ENCODE results near the gene RAB31. TPM values are rescaled to one million over a fixed set of nuclear protein-coding genes. Genes with fewer than 3 reads are reported as not detected.
A peak's percentile ranks its signal among the peaks of the same experiment; 100 is the strongest.

Gene RAB31
- total and polyA plus RNA-seq, 11 donors, result 3.2 to 67.7 (median 12.8) TPM

- no peaks in the 10 kb centered on the region for H3K9me3 ChIP-seq
- 77 to 81% (median 80%) methylated on average over 11 of the region's 11 CpGs for WGBS, 4 donors
- no peaks in the 10 kb centered on the region for H3K27me3 ChIP-seq
- peak overlapping the region in 6 of 12 donors; percentile 9 to 79 (median 35) for H3K27ac ChIP-seq
- H3K4me1 ChIP-seq, result peaks cover 0 to 51% (median 13%) of the 10 kb centered on the region in 12 donors
- ATAC-seq (peak in 3 of 4 donors; percentile 31 to 46 (median 34)), DNase-seq (peak in 1 of 5 donors; percentile 42)
- no peaks in the 10 kb centered on the region for H3K36me3 ChIP-seq
- no peak for TF ChIP-seq POLR2A (IDR thresholded peaks at IDR 0.05)
- TF ChIP-seq, protein P1, sequence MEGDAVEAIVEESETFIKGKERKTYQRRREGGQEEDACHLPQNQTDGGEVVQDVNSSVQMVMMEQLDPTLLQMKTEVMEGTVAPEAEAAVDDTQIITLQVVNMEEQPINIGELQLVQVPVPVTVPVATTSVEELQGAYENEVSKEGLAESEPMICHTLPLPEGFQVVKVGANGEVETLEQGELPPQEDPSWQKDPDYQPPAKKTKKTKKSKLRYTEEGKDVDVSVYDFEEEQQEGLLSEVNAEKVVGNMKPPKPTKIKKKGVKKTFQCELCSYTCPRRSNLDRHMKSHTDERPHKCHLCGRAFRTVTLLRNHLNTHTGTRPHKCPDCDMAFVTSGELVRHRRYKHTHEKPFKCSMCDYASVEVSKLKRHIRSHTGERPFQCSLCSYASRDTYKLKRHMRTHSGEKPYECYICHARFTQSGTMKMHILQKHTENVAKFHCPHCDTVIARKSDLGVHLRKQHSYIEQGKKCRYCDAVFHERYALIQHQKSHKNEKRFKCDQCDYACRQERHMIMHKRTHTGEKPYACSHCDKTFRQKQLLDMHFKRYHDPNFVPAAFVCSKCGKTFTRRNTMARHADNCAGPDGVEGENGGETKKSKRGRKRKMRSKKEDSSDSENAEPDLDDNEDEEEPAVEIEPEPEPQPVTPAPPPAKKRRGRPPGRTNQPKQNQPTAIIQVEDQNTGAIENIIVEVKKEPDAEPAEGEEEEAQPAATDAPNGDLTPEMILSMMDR (IDR thresholded peaks at IDR 0.05), result no peak
- intact Hi-C loops (cut with DNase I), result no loop called here
- H3K4me3 ChIP-seq, result peak overlapping the region in 5 of 12 donors; percentile 1 to 23 (median 17)
Measured at GRCh38 chr18:9743200-9744016, 35.3 kb downstream of the RAB31 start.

DNA sequence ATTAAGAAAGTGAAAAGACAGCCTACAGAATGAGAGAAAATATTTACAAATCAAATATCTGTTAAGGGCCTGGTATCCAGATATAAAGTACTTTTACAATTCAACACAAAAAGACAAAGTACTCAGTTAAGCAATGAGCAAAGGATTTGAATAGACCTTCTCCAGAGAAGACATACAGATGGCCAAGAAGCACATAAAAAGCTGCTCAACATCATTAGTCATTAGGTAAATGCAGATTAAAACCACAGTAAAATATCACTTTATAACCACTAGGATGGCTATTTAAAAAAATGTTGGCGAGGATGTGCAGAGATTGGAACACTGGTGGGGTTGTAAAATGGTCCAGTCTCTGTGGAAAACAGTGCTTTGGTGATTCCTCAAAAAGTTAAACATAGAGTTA lies 38.9 kb downstream of the RAB31 start:
- TF ChIP-seq, protein P1 (IDR thresholded peaks at IDR 0.05), result no peak
- no peak for TF ChIP-seq POLR2A (IDR thresholded peaks at IDR 0.05)
- no peaks in the 10 kb centered on the region for H3K9me3 ChIP-seq
- ATAC-seq (no peak), DNase-seq (no peak)
- peaks cover 0 to 57% (median 8%) of the 10 kb centered on the region in 12 donors for H3K4me1 ChIP-seq
- no peak overlapping the region for H3K27ac ChIP-seq
- no peak overlapping the region for H3K4me3 ChIP-seq
- H3K36me3 ChIP-seq, result no peaks in the 10 kb centered on the region
- intact Hi-C loops (cut with DNase I), result no loop called here
- H3K27me3 ChIP-seq, result no peaks in the 10 kb centered on the region
- WGBS, 4 donors, result 94 to 100% (median 98%) methylated on average over 1 of the region's 1 CpG

DNA sequence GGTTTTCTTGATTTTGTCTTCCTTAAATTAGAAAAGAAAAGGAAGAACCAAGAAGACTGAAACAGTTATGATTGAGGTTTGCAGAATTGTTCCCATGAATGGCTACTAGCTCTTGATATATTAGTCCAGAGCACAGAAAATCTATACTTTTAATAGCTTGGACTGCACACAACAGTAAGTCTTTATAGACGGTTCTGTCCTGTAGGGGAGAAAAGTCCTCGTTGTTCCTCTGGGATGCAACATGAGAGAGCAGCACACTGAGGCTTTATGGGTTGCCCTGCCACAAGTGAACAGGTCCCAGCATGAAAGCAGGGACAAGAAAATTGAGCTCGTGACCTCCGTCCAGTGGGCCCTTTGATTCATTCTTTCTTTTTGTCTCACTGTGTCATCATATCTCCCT lies 41.5 kb downstream of the RAB31 start:
- Histone ChIP-seq H3K9me3 (no peaks in the 10 kb centered on the region), H3K4me3 (no peak overlapping the region), H3K27ac (peak overlapping the region in 1 of 12 donors; percentile 75), H3K27me3 (no peaks in the 10 kb centered on the region), H3K4me1 (peaks cover 0 to 41% (median 0%) of the 10 kb centered on the region in 12 donors), H3K36me3 (no peaks in the 10 kb centered on the region)
- DNase-seq (no peak), ATAC-seq (no peak)
- intact Hi-C loops (cut with DNase I), result no loop called here
- TF ChIP-seq POLR2A (IDR thresholded peaks at IDR 0.05), result no peak
- TF ChIP-seq, protein P1 (IDR thresholded peaks at IDR 0.05), result no peak
- 85 to 93% (median 89%) methylated on average over 4 of the region's 4 CpGs for WGBS, 4 donors

DNA sequence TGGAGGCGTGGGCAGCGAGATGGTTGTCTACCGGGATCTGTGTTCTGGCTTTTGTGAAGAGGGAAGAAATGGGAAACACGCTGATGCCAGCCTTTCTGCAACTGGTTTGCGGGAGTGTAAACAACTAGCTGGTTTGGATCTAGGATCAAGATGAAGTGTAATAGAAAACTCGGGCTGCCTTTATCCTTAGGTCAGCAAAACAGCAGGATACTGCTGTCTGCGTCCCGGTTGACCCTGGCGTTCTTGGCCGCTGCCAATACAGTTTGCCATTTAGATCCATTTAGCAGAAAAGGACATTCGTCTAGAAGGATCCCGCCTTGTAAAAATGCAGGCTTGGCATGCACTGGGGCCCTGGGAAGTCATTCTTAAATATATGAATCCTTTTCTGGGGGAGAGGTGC lies 42.0 kb downstream of the RAB31 start:
- Histone ChIP-seq H3K9me3 (no peaks in the 10 kb centered on the region), H3K4me3 (no peak overlapping the region), H3K27me3 (no peaks in the 10 kb centered on the region), H3K27ac (peak overlapping the region in 1 of 12 donors; percentile 75), H3K36me3 (no peaks in the 10 kb centered on the region), H3K4me1 (peaks cover 0 to 46% (median 0%) of the 10 kb centered on the region in 12 donors)
- DNase-seq (no peak), ATAC-seq (no peak)
- no peak for TF ChIP-seq POLR2A (IDR thresholded peaks at IDR 0.05)
- TF ChIP-seq, protein P1 (IDR thresholded peaks at IDR 0.05), result no peak
- 77 to 91% (median 87%) methylated on average over 12 of the region's 12 CpGs for WGBS, 4 donors
- intact Hi-C loops (cut with DNase I), result no loop called here
